Ishikawa (cell line): Measurements from ENCODE around the gene CCDC88C.

Experiments used
- CEBPB ChIP-seq: IDR thresholded peaks from 2 replicates; pipeline ENCODE4 v1.6.1; 2012
- CREB1 ChIP-seq: IDR thresholded peaks from 2 replicates; pipeline ENCODE4 v1.6.1; 2012; ENCODE audit warnings: low read depth
- EGR1 ChIP-seq: IDR thresholded peaks from 2 replicates; pipeline ENCODE4 v1.6.1; 2012
- EP300 ChIP-seq: IDR thresholded peaks from 2 replicates; pipeline ENCODE4 v1.6.1; 2012; ENCODE audit warnings: borderline replicate concordance
- FOXM1 ChIP-seq: IDR thresholded peaks from 2 replicates; pipeline ENCODE4 v1.6.1; 2012; ENCODE audit warnings: low read depth, borderline replicate concordance
- MAX ChIP-seq: IDR thresholded peaks from 2 replicates; pipeline ENCODE4 v1.6.1; 2012
- RAD21 ChIP-seq: IDR thresholded peaks from 2 replicates; pipeline ENCODE4 v1.6.1; 2012; ENCODE audit warnings: low read depth
- REST ChIP-seq: IDR thresholded peaks from 2 replicates; pipeline ENCODE4 v1.6.1; 2012; ENCODE audit warnings: low read depth, mild to moderate bottlenecking
- TAF1 ChIP-seq: IDR thresholded peaks from 2 replicates; pipeline ENCODE4 v1.6.1; 2012; ENCODE audit warnings: low read depth, mild to moderate bottlenecking
- TCF12 ChIP-seq: IDR thresholded peaks from 2 replicates; pipeline ENCODE4 v1.6.1; 2012; ENCODE audit warnings: low read depth
- YY1 ChIP-seq: IDR thresholded peaks from 2 replicates; pipeline ENCODE4 v1.6.1; 2012; ENCODE audit warnings: low read depth

- TF ChIP-seq TCF12 (no peak), EP300 (no peak), EGR1 (no peak), CEBPB (no peak), RAD21 (no peak), MAX (no peak), FOXM1 (no peak), TAF1 (no peak), YY1 (no peak), CREB1 (no peak), REST (no peak)
Observed at GRCh38 chr14:91332171-91332985, 85.2 kb downstream of the CCDC88C start.
